ENCODE results near the gene EMID1. TPM values are rescaled to one million over a fixed set of nuclear protein-coding genes. Genes with fewer than 3 reads are reported as not detected.

Gene EMID1
- total RNA-seq, 1 donor: under 0.01 TPM

DNA sequence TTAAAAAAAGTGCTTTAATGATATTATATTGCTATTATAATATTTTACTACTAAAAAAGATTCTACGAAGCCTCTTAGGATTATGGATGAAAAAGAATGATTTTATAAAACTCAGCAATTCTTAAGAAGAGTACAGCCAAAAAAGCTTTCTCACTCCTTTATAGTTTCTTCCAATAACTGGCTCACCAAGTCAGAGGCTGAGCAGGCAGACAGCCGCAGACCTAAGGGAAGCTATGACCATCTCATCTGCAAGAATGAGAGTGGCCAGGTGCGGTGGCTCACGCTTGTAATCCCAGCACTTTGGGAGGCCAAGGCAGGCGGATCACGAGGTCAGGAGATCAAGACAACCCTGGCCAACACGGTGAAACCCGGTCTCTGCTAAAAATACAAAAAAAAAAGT, 12.7 kb upstream of the EMID1 start:
- TF ChIP-seq, protein P1, sequence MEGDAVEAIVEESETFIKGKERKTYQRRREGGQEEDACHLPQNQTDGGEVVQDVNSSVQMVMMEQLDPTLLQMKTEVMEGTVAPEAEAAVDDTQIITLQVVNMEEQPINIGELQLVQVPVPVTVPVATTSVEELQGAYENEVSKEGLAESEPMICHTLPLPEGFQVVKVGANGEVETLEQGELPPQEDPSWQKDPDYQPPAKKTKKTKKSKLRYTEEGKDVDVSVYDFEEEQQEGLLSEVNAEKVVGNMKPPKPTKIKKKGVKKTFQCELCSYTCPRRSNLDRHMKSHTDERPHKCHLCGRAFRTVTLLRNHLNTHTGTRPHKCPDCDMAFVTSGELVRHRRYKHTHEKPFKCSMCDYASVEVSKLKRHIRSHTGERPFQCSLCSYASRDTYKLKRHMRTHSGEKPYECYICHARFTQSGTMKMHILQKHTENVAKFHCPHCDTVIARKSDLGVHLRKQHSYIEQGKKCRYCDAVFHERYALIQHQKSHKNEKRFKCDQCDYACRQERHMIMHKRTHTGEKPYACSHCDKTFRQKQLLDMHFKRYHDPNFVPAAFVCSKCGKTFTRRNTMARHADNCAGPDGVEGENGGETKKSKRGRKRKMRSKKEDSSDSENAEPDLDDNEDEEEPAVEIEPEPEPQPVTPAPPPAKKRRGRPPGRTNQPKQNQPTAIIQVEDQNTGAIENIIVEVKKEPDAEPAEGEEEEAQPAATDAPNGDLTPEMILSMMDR (IDR thresholded peaks at IDR 0.05; ENCODE audit: insufficient read depth, low read depth, low read length): no peak
- no peak overlapping the region for H3K4me3 ChIP-seq (ENCODE audit: low read depth, low read length)
- no peak for DNase-seq (ENCODE audit: low read depth)

GRCh38 chr22:29194184-29194583, 11.5 kb upstream of the EMID1 start:
- no peak for DNase-seq (ENCODE audit: low read depth)
- TF ChIP-seq, protein P1 (IDR thresholded peaks at IDR 0.05; ENCODE audit: insufficient read depth, low read depth, low read length): no peak
- no peak overlapping the region for H3K4me3 ChIP-seq (ENCODE audit: low read depth, low read length)

- TF ChIP-seq, protein P1 (IDR thresholded peaks at IDR 0.05; ENCODE audit: insufficient read depth, low read depth, low read length): no peak
- H3K4me3 ChIP-seq (ENCODE audit: low read depth, low read length): no peak overlapping the region
- DNase-seq (ENCODE audit: low read depth): no peak
These were observed 10.4 kb upstream of the EMID1 start for GRCh38 chr22:29195118-29195963.

DNA sequence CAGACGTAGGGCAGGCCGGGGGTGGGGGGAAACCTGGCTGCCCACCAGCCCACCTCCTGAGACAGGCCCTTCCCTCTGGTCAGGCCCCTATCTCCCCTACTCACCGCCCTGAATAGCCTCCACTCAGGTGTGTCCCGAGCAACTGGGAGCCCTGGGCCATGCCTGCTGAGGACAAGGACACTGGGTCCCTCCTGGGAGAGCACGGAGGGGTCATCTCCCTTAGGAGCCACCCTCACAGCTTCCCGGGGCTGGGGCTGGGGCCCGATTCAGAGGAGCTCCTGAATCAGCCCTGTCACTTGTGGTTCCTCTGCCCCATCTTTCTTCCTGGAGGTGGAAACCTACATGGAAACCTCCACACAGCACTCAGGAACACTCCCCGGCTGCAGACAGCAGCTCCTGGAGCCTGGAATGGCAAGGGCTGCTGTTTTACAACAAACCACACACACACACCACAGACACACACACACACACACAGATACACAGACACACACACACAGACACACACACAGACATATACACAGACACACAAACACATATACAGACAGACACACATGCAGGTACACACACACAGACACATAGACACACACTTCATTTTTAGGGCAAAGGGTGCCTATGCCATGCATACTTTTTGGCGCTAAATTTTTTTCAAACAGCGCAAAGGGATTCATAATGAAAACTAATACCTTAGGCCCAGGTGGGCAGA, 9.6 kb upstream of the EMID1 start:
- no peak overlapping the region for H3K4me3 ChIP-seq (ENCODE audit: low read depth, low read length)
- DNase-seq (ENCODE audit: low read depth): no peak
- TF ChIP-seq, protein P1 (IDR thresholded peaks at IDR 0.05; ENCODE audit: insufficient read depth, low read depth, low read length): no peak

GRCh38 chr22:29197096-29197495, 8.6 kb upstream of the EMID1 start:
- TF ChIP-seq, protein P1 (IDR thresholded peaks at IDR 0.05; ENCODE audit: insufficient read depth, low read depth, low read length): no peak
- no peak overlapping the region for H3K4me3 ChIP-seq (ENCODE audit: low read depth, low read length)
- DNase-seq (ENCODE audit: low read depth): no peak

DNA sequence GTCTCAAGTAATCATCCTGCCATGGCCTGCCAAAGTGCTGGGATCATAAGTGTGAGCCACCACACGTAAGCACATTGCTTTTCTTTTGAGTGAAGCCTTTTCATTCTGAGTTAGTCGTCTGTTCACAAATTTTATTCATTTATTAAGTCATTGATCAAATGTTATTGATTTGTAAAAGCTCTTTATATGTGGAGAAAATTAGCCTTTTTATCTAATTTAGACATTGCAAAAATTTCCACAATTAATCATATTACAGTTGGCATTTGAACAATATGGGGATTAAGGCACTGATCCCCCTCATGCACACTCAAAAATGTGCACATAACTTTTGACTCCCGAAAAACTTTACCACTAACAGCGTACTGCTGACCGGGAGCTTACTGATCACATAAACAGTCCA, 7.5 kb upstream of the EMID1 start:
- DNase-seq (ENCODE audit: low read depth): no peak
- H3K4me3 ChIP-seq (ENCODE audit: low read depth, low read length): no peak overlapping the region
- TF ChIP-seq, protein P1 (IDR thresholded peaks at IDR 0.05; ENCODE audit: insufficient read depth, low read depth, low read length): no peak

All from fibroblast of villous mesenchyme (primary cell).